CD4-positive, alpha-beta T cell treated with Interleukin-17A for 4 hours (primary cell): Measurements from ENCODE around the gene KRT83.
"Not testable (repeated sequence)": the region's sequence is repeated elsewhere in the genome, so short reads cannot be mapped to it uniquely, and the experiment has no call there.

Experiments used
- DNase-seq: peaks from one replicate; pipeline ENCODE4 v3.0.0-alpha.2; 2020; ENCODE audit warnings: mixed read lengths

Gene KRT83

GRCh38 chr12:52307836-52308805, 13.1 kb downstream of the KRT83 start:
- peak; percentile 13 for DNase-seq

DNA sequence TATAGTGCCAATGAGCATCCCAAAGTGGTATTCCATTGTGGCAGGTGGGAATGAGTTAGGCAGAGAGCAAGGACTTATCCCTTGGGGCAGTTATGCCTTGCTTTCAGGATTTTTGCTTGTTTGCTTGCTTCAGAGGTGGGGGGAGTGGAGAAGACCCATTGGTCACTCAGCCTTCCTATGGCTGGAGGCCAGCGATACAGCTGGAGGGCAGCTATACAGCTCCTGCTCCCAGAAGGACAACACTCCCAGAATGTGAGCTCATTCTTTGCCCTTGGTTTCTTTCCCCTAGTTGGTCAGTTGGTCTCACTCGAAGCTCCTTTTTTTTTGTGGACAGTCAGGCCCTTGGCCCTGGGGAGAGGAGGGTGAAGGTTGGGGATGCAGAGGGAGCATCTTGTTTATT, 14.5 kb downstream of the KRT83 start:
- DNase-seq = no peak

DNA sequence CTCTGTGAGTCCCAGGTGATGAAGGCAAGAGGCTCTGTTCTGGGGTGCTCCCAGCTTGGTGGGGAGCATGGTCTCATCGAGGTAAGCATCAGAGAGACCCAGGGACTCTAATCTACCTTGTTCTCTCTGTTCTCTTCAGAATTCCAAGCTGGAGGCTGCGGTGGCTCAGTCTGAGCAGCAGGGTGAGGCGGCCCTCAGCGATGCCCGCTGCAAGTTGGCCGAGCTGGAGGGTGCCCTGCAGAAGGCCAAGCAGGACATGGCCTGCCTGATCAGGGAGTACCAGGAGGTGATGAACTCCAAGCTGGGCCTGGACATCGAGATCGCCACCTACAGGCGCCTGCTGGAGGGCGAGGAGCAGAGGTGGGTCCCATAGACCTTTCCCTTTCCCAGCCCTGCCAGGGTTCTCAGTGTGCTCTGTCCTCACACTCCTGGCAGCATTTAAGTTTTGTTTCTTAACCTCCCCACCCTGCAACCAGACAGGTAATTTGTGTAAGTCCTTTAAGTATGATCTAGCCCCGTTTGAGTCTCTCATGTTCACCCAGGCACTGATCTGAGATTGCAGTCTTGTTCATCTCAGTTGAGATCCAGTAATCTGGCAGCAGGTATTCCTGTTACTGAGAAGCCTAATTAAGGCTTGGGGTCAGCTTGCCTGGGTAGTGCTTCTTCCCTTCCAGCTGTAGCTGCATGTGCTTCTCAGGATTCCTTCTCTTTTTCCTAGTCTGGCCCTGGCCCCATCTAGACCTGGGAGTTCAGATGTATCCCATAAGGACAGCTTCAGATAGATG, 15.1 kb downstream of the KRT83 start:
- DNase-seq = no peak

- DNase-seq = not testable (repeated sequence)
These were observed 16.2 kb downstream of the KRT83 start for GRCh38 chr12:52304941-52305411.

DNA sequence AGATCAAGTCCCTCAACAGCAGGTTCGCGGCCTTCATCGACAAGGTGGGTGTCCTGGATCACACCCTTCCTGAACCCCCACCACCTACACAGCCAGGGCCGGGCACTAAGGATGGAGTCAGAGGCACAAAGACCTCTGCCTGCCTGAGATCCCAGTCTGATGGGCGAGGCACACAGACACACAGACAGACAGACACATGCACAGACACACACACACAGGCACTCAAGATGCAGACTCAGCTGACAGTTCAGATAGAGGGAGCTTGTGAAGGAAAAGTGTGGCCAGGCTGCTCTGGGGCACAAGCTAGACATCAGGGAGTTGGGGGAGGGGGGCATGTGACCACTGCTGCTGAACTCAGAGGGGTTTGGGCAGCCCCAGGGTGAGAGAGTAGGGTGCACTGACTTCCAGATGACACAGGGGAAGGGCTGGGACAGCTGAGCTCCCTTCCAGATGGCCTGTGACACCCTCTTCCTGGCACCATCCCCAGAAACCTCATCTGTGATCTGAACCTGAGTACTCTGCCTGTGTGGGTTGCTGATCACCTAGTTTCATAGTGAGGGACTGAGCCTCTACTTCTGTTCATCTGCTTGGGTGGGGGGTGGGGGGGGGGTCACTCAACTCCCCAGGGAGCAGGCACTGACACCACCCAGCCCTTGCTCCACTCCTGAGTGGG, 18.8 kb downstream of the KRT83 start:
- DNase-seq = not testable (repeated sequence)

DNA sequence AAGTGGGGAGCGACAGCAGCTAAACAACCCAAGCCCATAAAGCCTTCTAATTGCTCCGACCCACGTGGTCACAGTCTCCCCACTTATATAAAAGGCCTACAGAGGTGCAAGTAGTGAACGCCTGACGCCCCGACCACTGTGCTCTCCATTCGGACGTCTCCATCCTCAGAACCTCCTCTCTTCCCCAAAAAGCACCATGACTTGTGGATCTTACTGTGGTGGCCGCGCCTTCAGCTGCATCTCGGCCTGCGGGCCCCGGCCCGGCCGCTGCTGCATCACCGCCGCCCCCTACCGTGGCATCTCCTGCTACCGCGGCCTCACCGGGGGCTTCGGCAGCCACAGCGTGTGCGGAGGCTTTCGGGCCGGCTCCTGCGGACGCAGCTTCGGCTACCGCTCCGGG, 19.5 kb downstream of the KRT83 start:
- not testable (repeated sequence) for DNase-seq

- DNase-seq = no peak
These were observed 20.2 kb downstream of the KRT83 start for GRCh38 chr12:52300796-52301691.

DNA sequence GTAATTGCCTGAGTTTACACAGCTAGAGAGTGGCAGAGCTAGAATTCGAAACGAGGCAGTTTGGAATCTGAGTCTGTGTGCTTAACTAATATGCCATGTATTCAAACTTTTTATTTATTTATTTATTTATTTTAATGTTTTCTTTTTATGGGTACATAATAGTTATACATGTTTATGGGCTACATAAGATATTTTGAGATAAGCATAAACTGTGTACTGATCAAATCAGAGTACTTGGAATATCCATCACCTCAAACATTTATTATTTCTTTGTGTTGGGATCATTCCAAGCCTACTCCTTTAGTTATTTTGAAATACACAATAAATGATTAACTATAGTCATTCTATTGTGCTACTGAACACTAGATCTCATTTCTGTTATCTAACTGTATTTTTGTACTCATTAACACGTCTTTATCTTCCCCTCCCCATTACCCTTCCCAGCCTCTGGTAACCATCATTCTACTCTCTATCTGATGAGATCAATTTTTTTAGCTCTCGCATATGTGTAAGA, 22.5 kb downstream of the KRT83 start:
- no peak for DNase-seq

- no peak for DNase-seq
These were observed 24.5 kb downstream of the KRT83 start for GRCh38 chr12:52296572-52297215.

DNA sequence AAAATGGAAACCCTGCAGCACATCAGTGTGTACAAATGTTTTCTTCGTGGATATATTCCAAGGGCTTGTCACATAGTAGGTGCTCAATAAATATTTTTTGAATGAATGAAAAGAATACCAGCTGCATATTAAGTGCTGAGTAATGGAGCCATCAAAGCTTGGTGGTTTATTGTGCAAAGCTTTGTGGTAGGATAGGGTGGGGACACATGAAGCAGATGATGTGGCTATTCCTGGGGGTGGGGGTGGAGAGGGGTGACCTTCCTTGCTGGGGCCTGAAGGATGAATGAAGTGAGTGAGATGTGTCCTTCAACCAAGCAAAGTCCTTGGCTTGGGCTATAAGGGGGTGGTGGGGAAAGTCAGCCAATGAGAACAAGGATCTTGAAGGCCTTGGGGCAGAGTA, 25.5 kb downstream of the KRT83 start:
- DNase-seq = no peak

GRCh38 chr12:52294803-52295202, 26.4 kb downstream of the KRT83 start:
- DNase-seq = no peak

DNA sequence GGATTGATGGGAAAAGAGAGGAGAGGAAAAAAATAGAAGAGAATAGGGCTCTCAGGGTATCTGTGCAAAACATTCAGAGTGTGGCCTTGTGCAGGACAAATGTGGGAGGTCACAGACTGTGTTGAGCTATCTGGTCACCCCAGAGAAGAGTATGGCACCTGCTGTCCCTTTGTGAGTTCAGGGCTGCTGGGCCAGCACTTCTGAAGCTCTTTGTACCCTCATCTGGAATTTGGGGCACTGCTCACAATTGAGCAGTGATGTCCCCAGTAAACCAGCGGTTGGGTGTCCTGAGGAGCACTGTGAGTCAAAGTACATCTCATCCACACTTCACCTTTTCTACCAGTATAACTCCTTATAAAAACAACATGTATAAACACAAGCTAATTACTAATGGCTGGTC, 27.3 kb downstream of the KRT83 start:
- no peak for DNase-seq

GRCh38 chr12:52291267-52291935, 29.8 kb downstream of the KRT83 start, which contains the start of gene KRT81:
KRT81 (minus strand) TSS chr12:52291534; CDS start chr12:52291465, 69 bp downstream.
- no peak for DNase-seq

GRCh38 chr12:52290483-52291134, 30.6 kb downstream of the KRT83 start:
- DNase-seq = not testable (repeated sequence)

DNA sequence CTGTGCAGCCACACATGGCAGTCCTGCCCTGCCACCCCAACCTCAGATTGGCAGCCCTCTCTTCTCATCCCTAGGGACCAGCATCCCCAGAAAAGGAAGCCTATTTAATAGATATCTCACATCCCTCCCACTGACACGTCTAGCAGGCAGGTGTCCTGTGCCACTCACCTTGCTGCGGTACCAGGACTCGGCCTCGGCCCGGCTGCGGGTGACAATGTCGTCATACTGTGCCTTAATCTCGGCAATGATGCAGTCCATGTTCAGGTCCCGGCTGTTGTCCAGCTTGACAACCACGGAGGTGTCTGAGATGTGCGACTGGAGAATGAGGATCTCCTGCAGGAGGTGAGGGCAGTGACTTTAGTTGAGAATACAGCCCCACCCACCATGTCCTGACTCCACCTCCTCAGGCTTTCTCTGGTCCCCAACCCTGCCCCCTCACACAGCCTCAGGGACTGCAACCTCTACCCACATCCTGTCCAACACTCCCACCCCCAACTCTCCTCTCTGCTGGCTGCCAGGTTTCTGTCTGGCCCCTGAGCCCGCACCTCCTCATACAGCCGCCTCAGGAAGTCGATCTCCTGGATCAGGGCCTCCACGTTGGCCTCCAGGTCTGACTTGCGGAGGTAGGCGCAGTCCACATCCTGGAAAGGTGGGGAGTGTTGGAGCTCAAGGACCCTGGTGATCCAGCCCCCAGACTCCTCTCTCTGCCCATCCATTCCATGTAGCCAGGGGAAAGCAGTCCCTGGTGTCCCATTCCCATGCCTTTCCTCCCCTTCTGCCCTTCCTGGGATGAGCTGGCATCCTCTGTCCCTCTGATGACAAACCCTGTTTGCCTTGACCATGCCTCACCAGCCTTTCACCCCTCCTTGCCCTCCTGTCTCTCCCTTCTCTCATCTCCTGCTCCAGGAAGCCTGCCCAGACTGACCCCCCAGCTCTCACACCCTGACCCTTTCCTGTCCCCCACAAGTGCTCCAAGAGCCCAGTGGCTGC, 33.1 kb downstream of the KRT83 start:
- not testable (repeated sequence) for DNase-seq

- not testable (repeated sequence) for DNase-seq
These were observed 34.1 kb downstream of the KRT83 start for GRCh38 chr12:52286857-52287785.

- DNase-seq = no peak
These were observed 35.2 kb downstream of the KRT83 start for GRCh38 chr12:52285851-52286530.
